Loucy (cell line): Measurements from ENCODE around the gene SLC9C2.

ENCODE experiments used
- CTCF ChIP-seq: fragments of 200-600 bp; sonication (generic); conservative IDR thresholded peaks from 2 replicates; pipeline ENCODE4 v1.5.1; 2014; ENCODE audit warnings: mild to moderate bottlenecking, antibody characterized with exemption, low read length
- EZH2phosphoT487 ChIP-seq: fragments of 200-600 bp; IDR thresholded peaks from 2 replicates; pipeline ENCODE4 v1.6.1; 2018; ENCODE audit warnings: antibody characterized with exemption, mild to moderate bottlenecking, moderate library complexity, borderline replicate concordance

GRCh38 chr1:173476197-173476664 lies 126.6 kb downstream of the SLC9C2 start:
- TF ChIP-seq CTCF: no peak
- TF ChIP-seq EZH2phosphoT487: no peak
